ENCODE data around the gene UBALD1.

DNA sequence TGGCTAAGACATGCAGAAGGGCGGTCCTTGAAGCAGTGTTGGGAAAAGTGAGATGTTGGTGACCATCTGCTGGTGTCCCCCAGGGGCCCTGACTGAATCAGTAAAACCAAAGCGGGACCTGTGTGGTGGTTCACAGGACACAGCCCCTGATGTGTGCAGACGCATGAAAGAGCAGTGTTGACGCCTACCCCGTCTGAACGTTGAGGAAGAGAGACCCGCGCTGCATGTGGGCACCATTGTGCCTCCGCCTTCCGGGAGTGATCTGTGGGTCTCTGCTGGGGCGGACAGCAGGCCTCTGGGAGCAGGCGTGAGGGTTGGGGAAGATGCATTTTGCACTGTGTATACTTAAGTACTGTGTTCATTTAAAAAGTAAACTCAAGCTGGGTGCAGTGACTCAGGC is 41.5 kb upstream of the UBALD1 start:
- no peak for TF ChIP-seq CSRNP3 (CRISPR knock-in tag; IDR thresholded peaks at IDR 0.05)
- no peak for TF ChIP-seq OSR1 (CRISPR knock-in tag; IDR thresholded peaks at IDR 0.05)
- TF ChIP-seq, protein P1, sequence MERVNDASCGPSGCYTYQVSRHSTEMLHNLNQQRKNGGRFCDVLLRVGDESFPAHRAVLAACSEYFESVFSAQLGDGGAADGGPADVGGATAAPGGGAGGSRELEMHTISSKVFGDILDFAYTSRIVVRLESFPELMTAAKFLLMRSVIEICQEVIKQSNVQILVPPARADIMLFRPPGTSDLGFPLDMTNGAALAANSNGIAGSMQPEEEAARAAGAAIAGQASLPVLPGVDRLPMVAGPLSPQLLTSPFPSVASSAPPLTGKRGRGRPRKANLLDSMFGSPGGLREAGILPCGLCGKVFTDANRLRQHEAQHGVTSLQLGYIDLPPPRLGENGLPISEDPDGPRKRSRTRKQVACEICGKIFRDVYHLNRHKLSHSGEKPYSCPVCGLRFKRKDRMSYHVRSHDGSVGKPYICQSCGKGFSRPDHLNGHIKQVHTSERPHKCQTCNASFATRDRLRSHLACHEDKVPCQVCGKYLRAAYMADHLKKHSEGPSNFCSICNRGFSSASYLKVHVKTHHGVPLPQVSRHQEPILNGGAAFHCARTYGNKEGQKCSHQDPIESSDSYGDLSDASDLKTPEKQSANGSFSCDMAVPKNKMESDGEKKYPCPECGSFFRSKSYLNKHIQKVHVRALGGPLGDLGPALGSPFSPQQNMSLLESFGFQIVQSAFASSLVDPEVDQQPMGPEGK (CRISPR knock-in tag; IDR thresholded peaks at IDR 0.05; ENCODE audit: borderline replicate concordance): no peak
- no peak for TF ChIP-seq ZNF8 (CRISPR knock-in tag; IDR thresholded peaks at IDR 0.05)
- no peak for TF ChIP-seq POU6F1 (CRISPR knock-in tag; IDR thresholded peaks at IDR 0.05; ENCODE audit: borderline replicate concordance, low read depth)
- TF ChIP-seq RARB (CRISPR knock-in tag; IDR thresholded peaks at IDR 0.05): no peak
- no peak for TF ChIP-seq TSHZ2 (CRISPR knock-in tag; IDR thresholded peaks at IDR 0.05)
